ENCODE results near the gene UNC13C. TPM values are rescaled to one million over a fixed set of nuclear protein-coding genes. Genes with fewer than 3 reads are reported as not detected.

UNC13C gene
- total and polyA plus RNA-seq, 10 of the 15 experiments (the other 5 are each of a cell fraction or from before 2014, with no cell fraction given), result 9.9 to 81.3 (median 25.0) TPM

GRCh38 chr15:54424171-54424570 lies 445.9 kb downstream of the UNC13C start:
- SMC1A ChIA-PET (ENCODE audit: uncharacterized antibody, unreplicated experiment), result interaction anchor here (0.6 to 1.8 kb wide), 3 partner anchors 84 to 273 kb away, joined by 3 to 4 read pairs (median 4); no protein-coding TSS in a partner anchor
- no TSS peak for BruUV-seq (replicated peaks)
- ATAC-seq (no peak), DNase-seq (ENCODE audit: low read depth, low spot score) (no peak), FAIRE-seq (no peak)
- no peaks in the 10 kb centered on the region for H3K79me2 ChIP-seq (ENCODE audit: control insufficient read depth, insufficient read depth, low read length)
- H3K36me3 ChIP-seq (ENCODE audit: control insufficient read depth in 2 of 2, insufficient read depth in 2 of 2, low read length in 1 of 2), result no peaks in the 10 kb centered on the region
- H3K9me3 ChIP-seq (replicated peaks; ENCODE audit: control insufficient read depth, insufficient read depth, low read length), result no peaks in the 10 kb centered on the region
- no peak overlapping the region for H3K9ac ChIP-seq (ENCODE audit: control insufficient read depth, insufficient read depth, low read length)
- intact Hi-C loops (cut with micrococcal nuclease; ENCODE audit: unreplicated experiment), result no loop called here
- no peak overlapping the region for H3K27ac ChIP-seq (ENCODE audit: control insufficient read depth, insufficient read depth)
- no peaks in the 10 kb centered on the region for H3K4me1 ChIP-seq (ENCODE audit: control insufficient read depth, insufficient read depth, low read length)
- TF ChIP-seq MEF2B (IDR thresholded peaks at IDR 0.05; ENCODE audit: partially characterized antibody, poor library complexity, severe bottlenecking), result no peak
- TF ChIP-seq RAD21 (IDR thresholded peaks at IDR 0.05; ENCODE audit: insufficient read depth, low read depth, low read length), result no peak
- TF ChIP-seq BCLAF1 (IDR thresholded peaks at IDR 0.05), result no peak
- TF ChIP-seq STAT3 (IDR thresholded peaks at IDR 0.05; ENCODE audit: low read depth, low read length), result no peak
- TF ChIP-seq ZNF592 (IDR thresholded peaks at IDR 0.05), result no peak
- no peak for TF ChIP-seq MEF2A (IDR thresholded peaks at IDR 0.05; ENCODE audit: insufficient read depth, low read depth, low read length)
- no peak for TF ChIP-seq BMI1 (IDR thresholded peaks at IDR 0.05; ENCODE audit: borderline replicate concordance)
- no peak for TF ChIP-seq MYB (IDR thresholded peaks at IDR 0.05; ENCODE audit: borderline replicate concordance, low read depth, low read length)
- TF ChIP-seq ATF2 (IDR thresholded peaks at IDR 0.05; ENCODE audit: low read length), result no peak
- TF ChIP-seq ZNF217 (IDR thresholded peaks at IDR 0.05), result no peak
- TF ChIP-seq ESRRA (IDR thresholded peaks at IDR 0.05; ENCODE audit: low read length), result no peak
- TF ChIP-seq, protein P1, sequence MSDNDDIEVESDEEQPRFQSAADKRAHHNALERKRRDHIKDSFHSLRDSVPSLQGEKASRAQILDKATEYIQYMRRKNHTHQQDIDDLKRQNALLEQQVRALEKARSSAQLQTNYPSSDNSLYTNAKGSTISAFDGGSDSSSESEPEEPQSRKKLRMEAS (IDR thresholded peaks at IDR 0.05; ENCODE audit: low read depth, low read length), result no peak
- no peak overlapping the region for H2AFZ ChIP-seq (ENCODE audit: control insufficient read depth, low read depth, low read length)
- no peaks in the 10 kb centered on the region for H3K27me3 ChIP-seq (replicated peaks in 1 of 2; ENCODE audit: control insufficient read depth in 2 of 2, insufficient read depth in 2 of 2, low read length in 1 of 2)
- WGBS (ENCODE audit: insufficient coverage, insufficient replicate concordance, low lambda C conversion rate, missing lambda C conversion rate), result 19% methylated on average over 2 of the region's 2 CpGs
- in situ Hi-C loops (cut with MboI), result no loop called here
- CTCF ChIA-PET, result interaction anchor here (0.6 to 1.2 kb wide), 2 partner anchors 12 to 14 kb away, joined by 3 read pairs; no protein-coding TSS in a partner anchor
- H3K4me3 ChIP-seq, result no peak overlapping the region
- RAD21 ChIA-PET (ENCODE audit: unreplicated experiment), result no interaction called here
- no peaks in the 10 kb centered on the region for H4K20me1 ChIP-seq (ENCODE audit: control insufficient read depth, insufficient read depth)
- POLR2A ChIA-PET, result no interaction called here
- H3K4me2 ChIP-seq (ENCODE audit: control insufficient read depth, insufficient read depth), result no peak overlapping the region

Data from GM12878 (cell line).